Right lobe of liver (tissue), 6 donors: ENCODE data around the gene MMP19. TPM values are rescaled to one million over a fixed set of nuclear protein-coding genes. Genes with fewer than 3 reads are reported as not detected.

Source experiments
- ATAC-seq, 4 donors: fragments of 200-7000 bp; cut with Tn5 transposase; one replicate each; pipeline ENCODE4 v1.9.1; 2020; ENCODE audit warnings: mild to moderate bottlenecking in 4 of 4, moderate library complexity in 4 of 4
- DNase-seq, 3 donors: peaks; one replicate each; pipeline ENCODE4 v3.0.0-alpha.2; 2020
- H3K27ac ChIP-seq, 3 donors: fragments of 200-600 bp; one replicate each; pipeline ENCODE4 v1.8.0; 2022
- H3K27me3 ChIP-seq, 2 donors: fragments of 200-600 bp; one replicate each; pipeline ENCODE4 v1.8.0; 2022
- H3K36me3 ChIP-seq, 4 donors: fragments of 200-600 bp; sonication (generic) in 1 of 4; one replicate each; pipeline versions ENCODE4 v1.5.1 to v1.8.0; 2017 to 2022; ENCODE audit warnings: control low read depth in 1 of 4
- H3K4me1 ChIP-seq, 4 donors: fragments of 200-600 bp; sonication (generic) in 1 of 4; one replicate each; pipeline versions ENCODE4 v1.5.1 to v1.8.0; 2017 to 2022; ENCODE audit warnings: control low read depth in 1 of 4
- H3K4me3 ChIP-seq, 3 donors: fragments of 200-600 bp; one replicate each; pipeline ENCODE4 v1.8.0; 2022
- H3K9me3 ChIP-seq, 4 donors: fragments of 200-600 bp; sonication (generic) in 1 of 4; one replicate each; pipeline versions ENCODE4 v1.5.1 to v1.8.0; 2017 to 2022; ENCODE audit warnings: control low read depth in 1 of 4
- CTCF ChIP-seq, 4 donors: fragments of 200-600 bp in 3 of 4; fragments of 450-650 bp in 1 of 4; IDR thresholded peaks; one replicate each; pipeline versions ENCODE4 v1.5.1 to v1.8.0; 2016 to 2022; ENCODE audit warnings: antibody characterized with exemption in 4 of 4, mild to moderate bottlenecking in 2 of 4
- POLR2A ChIP-seq: fragments of 450-650 bp; IDR thresholded peaks from one replicate; pipeline ENCODE4 v1.6.1; 2017; ENCODE audit warnings: antibody characterized with exemption, mild to moderate bottlenecking
- WGBS: methylation state at CpG from one replicate; pipeline ENCODE4 v1.1.6; 2018; ENCODE audit warnings: low coverage, low lambda C conversion rate; ENCODE audit not compliant: insufficient coverage; ENCODE audit errors: missing lambda C conversion rate; 5-methylcytosine and 5-hydroxymethylcytosine counted together
- intact Hi-C, 2 donors: fragments of 100-400 bp; cut with DNase I; formaldehyde crosslinking; loops; one replicate each; pipeline versions ENCODE4 v1.11.2 to v1.14.1; 2022
- total RNA-seq, 6 experiments: library from RNA; depleted of rRNA in 2 of 6; stranded (reverse); fragments of >200 nt in 2 of 6; fragmentation: NEBNext Ultra II Directional in 3 of 6; extraction: Animal tissue kit (Norgen Biotek cat#: 25700) in 3 of 6; gene quantifications; one replicate each; pipeline versions ENCODE4 v1.1.0 to v1.2.4, GENCODE V29; 2016 to 2023
- donor health status: DM: no; HTN: yes; CAD: no.
- donor health status: DM: no; HTN: no; CAD: no.
- donor health status: DM: no; HTN: no; CAD: no.
- donor health status: DM: no; HTN: yes; CAD: no.
- donor health status: DM: no; HTN: yes; CAD: no.

MMP19 gene
- total RNA-seq, 6 experiments from 2014 or later: 1.3 to 5.0 (median 1.9) TPM

- peaks cover 0 to 43% (median 12%) of the 10 kb centered on the region in 4 donors for H3K4me1 ChIP-seq
- peaks cover 0 to under 1% (median 0%) of the 10 kb centered on the region in 4 donors for H3K36me3 ChIP-seq
- TF ChIP-seq POLR2A (no peak), CTCF (IDR thresholded peaks at IDR 0.05) (no peak)
- H3K4me3 ChIP-seq: no peak overlapping the region
- no peak overlapping the region for H3K27ac ChIP-seq
- no peak for ATAC-seq
- 90% methylated on average over 13 of the region's 15 CpGs for WGBS
- H3K27me3 ChIP-seq: no peaks in the 10 kb centered on the region
- intact Hi-C loops: no loop called here
- DNase-seq: no peak
- no peaks in the 10 kb centered on the region for H3K9me3 ChIP-seq
Observed at GRCh38 chr12:55827806-55828205, 14.9 kb downstream of the MMP19 start.

DNA sequence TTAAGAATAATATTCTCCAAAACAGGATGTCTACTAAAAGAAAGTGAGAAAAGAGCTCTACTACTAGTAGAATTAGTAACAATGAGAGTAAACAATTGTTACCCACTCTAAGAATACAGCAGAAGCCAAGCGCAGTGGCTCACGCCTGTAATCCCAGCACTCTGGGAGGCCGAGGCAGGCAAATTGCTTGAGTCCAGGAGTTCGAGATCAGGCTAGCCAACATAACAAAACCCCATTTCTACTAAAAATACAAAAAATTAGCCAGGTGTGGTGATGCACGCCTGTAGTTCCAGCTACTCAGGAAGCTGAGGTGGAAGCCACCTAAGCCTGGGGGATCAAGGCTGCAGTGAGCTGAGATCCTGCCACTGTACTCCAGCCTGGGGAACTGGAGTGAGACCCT, 18.0 kb downstream of the MMP19 start:
- H3K4me3 ChIP-seq: no peak overlapping the region
- intact Hi-C loops: no loop called here
- peaks cover 0 to 53% (median 14%) of the 10 kb centered on the region in 4 donors for H3K4me1 ChIP-seq
- H3K27me3 ChIP-seq: no peaks in the 10 kb centered on the region
- ATAC-seq: no peak
- H3K9me3 ChIP-seq: no peaks in the 10 kb centered on the region
- DNase-seq: no peak
- H3K36me3 ChIP-seq: peaks cover 0 to 28% (median 16%) of the 10 kb centered on the region in 4 donors
- no peak overlapping the region for H3K27ac ChIP-seq
- 94% methylated on average over 5 of the region's 5 CpGs for WGBS
- TF ChIP-seq POLR2A (no peak), CTCF (IDR thresholded peaks at IDR 0.05) (no peak)

DNA sequence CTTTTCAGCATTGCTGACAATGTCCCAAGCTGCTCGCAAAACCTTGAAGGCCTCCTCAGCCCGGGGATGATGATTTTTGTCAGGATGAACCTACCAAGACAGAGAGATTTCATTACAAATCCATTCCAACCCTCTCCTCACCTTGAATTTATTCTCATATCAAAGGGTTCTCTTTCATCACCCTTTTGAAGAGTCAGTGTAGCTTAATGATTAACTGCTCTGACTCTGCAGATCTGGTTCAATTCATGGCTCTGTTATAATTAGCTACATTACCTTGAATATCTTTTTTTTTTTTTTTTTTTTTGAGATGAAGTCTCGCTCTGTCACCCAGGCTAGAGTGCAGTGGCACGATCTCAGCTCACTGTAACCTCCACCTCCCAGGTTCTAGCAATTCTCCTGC, 19.3 kb downstream of the MMP19 start:
- Histone ChIP-seq H3K4me1 (peaks cover 0 to 59% (median 14%) of the 10 kb centered on the region in 4 donors), H3K9me3 (no peaks in the 10 kb centered on the region), H3K36me3 (peaks cover 0 to 28% (median 16%) of the 10 kb centered on the region in 4 donors), H3K4me3 (peak overlapping the region in 2 of 3 donors; percentile 2 to 9), H3K27ac (peak overlapping the region in 1 of 3 donors; percentile 69), H3K27me3 (no peaks in the 10 kb centered on the region)
- DNase-seq (no peak), ATAC-seq (peak; percentile 73 to 92 (median 82))
- TF ChIP-seq POLR2A (no peak), CTCF (IDR thresholded peaks at IDR 0.05) (no peak)
- 34% methylated on average over 4 of the region's 4 CpGs for WGBS
- intact Hi-C loops: no loop called here

DNA sequence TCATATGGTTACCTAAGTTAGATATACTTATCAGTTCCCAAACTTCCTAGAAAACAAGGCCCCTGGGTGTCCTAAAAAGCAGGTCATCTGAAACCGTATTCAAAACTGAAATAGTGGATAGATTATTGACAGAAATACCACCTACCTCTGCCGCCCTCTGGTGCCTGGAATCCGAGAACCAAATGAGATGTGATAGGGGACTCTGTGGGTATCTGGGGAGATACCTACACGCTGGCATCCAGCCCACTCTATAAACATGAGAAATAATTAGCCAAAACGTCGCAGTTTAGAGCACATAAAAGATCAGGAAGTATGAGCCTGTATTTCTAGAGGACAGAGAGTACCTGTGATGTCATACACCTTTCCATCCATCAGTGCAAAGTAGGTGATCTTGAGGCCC, 20.5 kb downstream of the MMP19 start:
- H3K9me3 ChIP-seq: no peaks in the 10 kb centered on the region
- H3K4me1 ChIP-seq: peaks cover 0 to 53% (median 15%) of the 10 kb centered on the region in 4 donors
- ATAC-seq (no peak), DNase-seq (no peak)
- H3K27ac ChIP-seq: peak overlapping the region in 1 of 3 donors; percentile 69
- WGBS: 37% methylated on average over 6 of the region's 6 CpGs
- no peak overlapping the region for H3K4me3 ChIP-seq
- H3K27me3 ChIP-seq: no peaks in the 10 kb centered on the region
- intact Hi-C loops: no loop called here
- TF ChIP-seq CTCF (IDR thresholded peaks at IDR 0.05) (peak; percentile 17 to 36 (median 28)), POLR2A (no peak)
- H3K36me3 ChIP-seq: peaks cover 0 to 28% (median 16%) of the 10 kb centered on the region in 4 donors

DNA sequence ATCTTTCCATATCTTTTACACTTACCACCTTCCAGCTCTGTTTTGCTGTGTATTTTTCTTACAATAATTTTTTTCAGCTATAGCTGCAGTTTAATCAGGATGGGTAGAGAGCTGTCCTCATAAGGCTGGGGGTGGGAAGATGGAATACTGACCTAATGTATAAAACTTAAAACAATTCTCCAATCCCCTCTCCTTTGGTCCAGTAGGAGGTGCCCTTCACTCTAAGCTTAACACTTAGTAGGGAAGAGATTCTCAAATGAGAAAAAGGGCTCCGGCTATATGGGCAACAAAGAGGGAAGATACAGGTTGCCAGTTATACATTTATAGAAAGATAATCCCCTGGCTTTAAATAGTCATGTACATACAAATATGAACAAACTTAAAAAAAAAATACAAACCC, 22.1 kb downstream of the MMP19 start:
- 92% methylated on average over 1 of the region's 1 CpG for WGBS
- Histone ChIP-seq H3K27me3 (no peaks in the 10 kb centered on the region), H3K27ac (no peak overlapping the region), H3K4me1 (peaks cover 0 to 50% (median 18%) of the 10 kb centered on the region in 4 donors), H3K9me3 (no peaks in the 10 kb centered on the region), H3K36me3 (peaks cover 0 to 28% (median 16%) of the 10 kb centered on the region in 4 donors), H3K4me3 (no peak overlapping the region)
- ATAC-seq (no peak), DNase-seq (no peak)
- intact Hi-C loops: no loop called here
- TF ChIP-seq CTCF (IDR thresholded peaks at IDR 0.05): peak in 1 of 4 donors; percentile 10
- TF ChIP-seq POLR2A: no peak
